Measurements from ENCODE around the gene MYL7.

- no peak for TF ChIP-seq CTCF (IDR thresholded peaks at IDR 0.05)
- no peak for TF ChIP-seq POLR2A (IDR thresholded peaks at IDR 0.05)
These were observed at the start of gene MYL7 for GRCh38 chr7:44141221-44141850.

Measured in esophagus squamous epithelium (tissue), 4 donors.